GM12878 (cell line): ENCODE measurements around the gene DUSP11. TPM values are rescaled to one million over a fixed set of nuclear protein-coding genes. Genes with fewer than 3 reads are reported as not detected.

Source experiments
- BHLHE40 ChIP-seq, 2 experiments: fragments of 450-650 bp in 1 of 2; IDR thresholded peaks; 2 replicates each; pipeline ENCODE4 v1.6.1; 2011 to 2017; ENCODE audit warnings: low read depth in 2 of 2, borderline replicate concordance in 1 of 2, improper control_type of control experiment in 1 of 2, low read length in 1 of 2, mild to moderate bottlenecking in 1 of 2
- FOXK2 ChIP-seq: fragments of 450-650 bp; IDR thresholded peaks from 2 replicates; pipeline ENCODE4 v1.6.1; 2017; ENCODE audit warnings: mild to moderate bottlenecking, moderate library complexity
- GATAD2B ChIP-seq: fragments of 450-650 bp; conservative IDR thresholded peaks from 2 replicates; pipeline ENCODE4 v1.6.1; 2017; ENCODE audit warnings: low read depth, mild to moderate bottlenecking, moderate library complexity
- IKZF2 ChIP-seq, 2 experiments: fragments of 450-650 bp; IDR thresholded peaks; 2 replicates each; pipeline ENCODE4 v1.6.1; 2017; ENCODE audit warnings: mild to moderate bottlenecking in 2 of 2, moderate library complexity in 2 of 2
- IRF5 ChIP-seq: fragments of 450-650 bp; IDR thresholded peaks from 2 replicates; pipeline ENCODE4 v1.6.1; 2017; ENCODE audit warnings: borderline replicate concordance
- JUND ChIP-seq: IDR thresholded peaks from 2 replicates; pipeline ENCODE4 v1.6.1; 2012; ENCODE audit warnings: low read depth, mild to moderate bottlenecking, low read length, improper control_type of control experiment, moderate library complexity
- MTA2 ChIP-seq: fragments of 450-650 bp; IDR thresholded peaks from 2 replicates; pipeline ENCODE4 v1.6.1; 2016; ENCODE audit warnings: low read depth, mild to moderate bottlenecking, moderate library complexity
- NKRF ChIP-seq: fragments of 450-650 bp; conservative IDR thresholded peaks from 2 replicates; pipeline ENCODE4 v1.6.1; 2017; ENCODE audit warnings: mild to moderate bottlenecking, moderate library complexity
- PAX8 ChIP-seq: fragments of 450-650 bp; IDR thresholded peaks from 2 replicates; pipeline ENCODE4 v1.6.1; 2017; ENCODE audit warnings: mild to moderate bottlenecking, moderate library complexity
- POLR2A ChIP-seq: IDR thresholded peaks from 2 replicates; pipeline ENCODE4 v1.6.1; 2011; ENCODE audit warnings: low read depth, mild to moderate bottlenecking, low read length
- PRDM15 ChIP-seq: fragments of 450-650 bp; formaldehyde crosslinking; IDR thresholded peaks from 2 replicates; pipeline ENCODE4 v1.4.0; 2020; ENCODE audit warnings: mild to moderate bottlenecking, moderate library complexity
- RELA ChIP-seq: fragments of 450-650 bp; IDR thresholded peaks from 2 replicates; pipeline ENCODE4 v1.8.0; 2014; ENCODE audit warnings: borderline replicate concordance; ENCODE audit not compliant: partially characterized antibody
- RELB ChIP-seq: fragments of 450-650 bp; IDR thresholded peaks from 2 replicates; pipeline ENCODE4 v1.6.1; 2017; ENCODE audit warnings: low read depth, mild to moderate bottlenecking, moderate library complexity
- SUPT20H ChIP-seq: IDR thresholded peaks from 2 replicates; pipeline ENCODE4 v1.6.1; 2011; ENCODE audit warnings: low read depth, mild to moderate bottlenecking, low read length, moderate library complexity, borderline replicate concordance; ENCODE audit not compliant: control insufficient read depth
- YY1 ChIP-seq: IDR thresholded peaks from 2 replicates; pipeline ENCODE4 v1.6.1; 2011; ENCODE audit warnings: low read depth, mild to moderate bottlenecking, low read length
- ZNF274 ChIP-seq: IDR thresholded peaks from one replicate; pipeline ENCODE4 v1.8.0; 2011; ENCODE audit not compliant: insufficient read length, insufficient read depth
- ZNF622 ChIP-seq: fragments of 450-650 bp; IDR thresholded peaks from 2 replicates; pipeline ENCODE4 v1.6.1; 2017; ENCODE audit warnings: mild to moderate bottlenecking, inconsistent platforms
- ZNF687 ChIP-seq: fragments of 450-650 bp; IDR thresholded peaks from 2 replicates; pipeline ENCODE4 v1.6.1; 2017; ENCODE audit warnings: mild to moderate bottlenecking, moderate library complexity
- polyA plus RNA-seq, 11 experiments: library from polyadenylated mRNA; depleted of rRNA in 4 of 11; unstranded in 6 of 11; stranded (reverse) in 5 of 11; fragments of >200 nt; fragmentation: Nextera tagmentation in 4 of 11; fragmentation: Illumina TruSeq in 1 of 11; extraction: Ambion mirVana in 4 of 11; extraction: Trizol in 1 of 11; gene quantifications; 1 replicate in 1 of 11; 2 replicates in 10 of 11; pipeline versions ENCODE4 v1.2.1 to v1.2.3, GENCODE V29; 2011 to 2016; ENCODE audit warnings: inconsistent platforms in 2 of 11, missing spikeins in 2 of 11, low read depth in 1 of 11
- total RNA-seq, 4 experiments: library from RNA; depleted of rRNA in 3 of 4; stranded (reverse); fragments of >200 nt in 3 of 4; fragmentation: Illumina TruSeq in 1 of 4; extraction: Trizol in 1 of 4; gene quantifications; 2 replicates each; pipeline versions ENCODE4 v1.2.1 to v1.2.3, GENCODE V29; 2013 to 2021

The DUSP11 gene
- total and polyA plus RNA-seq, 10 of the 15 experiments (the other 5 are each of a cell fraction or from before 2014, with no cell fraction given) = 26.4 to 78.4 (median 47.9) TPM

GRCh38 chr2:73821227-73821626 is 41.3 kb upstream of the DUSP11 start (continued):
- TF ChIP-seq IRF5 (no peak), ZNF687 (peak; percentile 58; the same call in 1 of the 2 replicates), PRDM15 (CRISPR knock-in tag) (no peak), FOXK2 (no peak), JUND (no peak), SUPT20H (no peak), RELA (peak; percentile 89), YY1 (no peak), POLR2A (peak; percentile 34; the same call in 1 of the 2 replicates), GATAD2B (0 out of 2 replicates have a peak, but pooled peaks have one; percentile 45), PAX8 (no peak), RELB (peak; percentile 93), ZNF622 (no peak), MTA2 (peak; percentile 33; the same call in 1 of the 2 replicates), NKRF (0 out of 2 replicates have a peak, but pooled peaks have one; percentile 21), ZNF274 (no peak), IKZF2 (IDR thresholded peaks at IDR 0.05) (peak; percentile 80 to 83), BHLHE40 (IDR thresholded peaks at IDR 0.05; ENCODE audit: borderline replicate concordance in 1 of 2, low read depth in 2 of 2, low read length in 1 of 2) (peak in 1 of 2 experiments; percentile 36; a peak in 1 of 4 replicates)
